Hepatocyte (in vitro differentiated cells): ENCODE measurements around the gene FGF1.

Source experiments
- CTCF ChIP-seq: fragments of 200-600 bp; sonication (generic); IDR thresholded peaks from 2 replicates; pipeline ENCODE4 v1.5.1; 2016; ENCODE audit warnings: antibody characterized with exemption, mild to moderate bottlenecking; ENCODE audit not compliant: poor library complexity
- EZH2phosphoT487 ChIP-seq: fragments of 200-600 bp; sonication (generic); IDR thresholded peaks from one replicate; pipeline ENCODE4 v1.6.1; 2018; ENCODE audit warnings: antibody characterized with exemption, mild to moderate bottlenecking, low read depth, moderate library complexity; ENCODE audit not compliant: unreplicated experiment, severe bottlenecking

DNA sequence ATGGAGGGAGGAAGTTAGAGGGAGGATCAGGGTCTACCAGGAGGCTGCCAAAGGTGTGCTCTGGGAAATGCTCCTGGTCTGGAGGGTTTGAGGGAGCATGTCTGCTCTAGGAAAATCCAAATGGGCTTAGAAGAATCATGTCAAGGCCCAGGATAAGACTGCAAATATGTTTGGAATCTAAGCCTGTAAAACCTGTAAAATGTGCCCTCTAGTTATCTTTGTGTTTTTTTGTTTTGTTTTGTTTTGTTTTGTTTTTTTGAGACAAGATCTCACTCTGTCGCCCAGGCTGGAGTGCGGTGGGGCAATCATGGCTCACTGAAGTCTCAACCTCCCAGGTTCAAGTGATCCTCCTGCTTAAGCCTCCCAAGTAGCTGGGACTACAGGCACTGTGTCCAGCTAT lies 135.4 kb downstream of the FGF1 start:
- TF ChIP-seq CTCF (no peak), EZH2phosphoT487 (no peak)
